ENCODE measurements around the gene SPIRE2.
"Not testable (repeated sequence)": the region's sequence is repeated elsewhere in the genome, so short reads cannot be mapped to it uniquely, and the experiment has no call there.

Gene SPIRE2

DNA sequence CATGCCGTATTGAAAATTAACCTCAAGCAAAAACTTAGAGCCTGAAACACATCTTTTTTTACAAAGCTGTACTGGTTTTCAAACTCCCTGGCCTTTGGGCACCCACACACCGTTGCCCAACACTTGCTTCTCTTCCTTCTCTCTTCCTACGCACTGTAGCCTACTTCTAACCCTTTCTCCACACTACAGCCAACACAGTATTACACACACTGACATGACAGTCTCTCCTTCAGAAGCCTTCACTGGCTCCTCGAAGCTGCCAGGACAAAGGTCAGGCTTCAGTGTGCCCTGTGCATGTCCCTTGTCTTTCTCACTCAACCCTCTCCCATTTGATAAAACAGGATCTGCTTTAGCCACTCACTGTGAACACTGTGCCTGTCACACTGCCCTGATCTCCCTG, 19.8 kb upstream of the SPIRE2 start:
- no peak for DNase-seq (ENCODE audit: low read depth)
- TF ChIP-seq, protein P1, sequence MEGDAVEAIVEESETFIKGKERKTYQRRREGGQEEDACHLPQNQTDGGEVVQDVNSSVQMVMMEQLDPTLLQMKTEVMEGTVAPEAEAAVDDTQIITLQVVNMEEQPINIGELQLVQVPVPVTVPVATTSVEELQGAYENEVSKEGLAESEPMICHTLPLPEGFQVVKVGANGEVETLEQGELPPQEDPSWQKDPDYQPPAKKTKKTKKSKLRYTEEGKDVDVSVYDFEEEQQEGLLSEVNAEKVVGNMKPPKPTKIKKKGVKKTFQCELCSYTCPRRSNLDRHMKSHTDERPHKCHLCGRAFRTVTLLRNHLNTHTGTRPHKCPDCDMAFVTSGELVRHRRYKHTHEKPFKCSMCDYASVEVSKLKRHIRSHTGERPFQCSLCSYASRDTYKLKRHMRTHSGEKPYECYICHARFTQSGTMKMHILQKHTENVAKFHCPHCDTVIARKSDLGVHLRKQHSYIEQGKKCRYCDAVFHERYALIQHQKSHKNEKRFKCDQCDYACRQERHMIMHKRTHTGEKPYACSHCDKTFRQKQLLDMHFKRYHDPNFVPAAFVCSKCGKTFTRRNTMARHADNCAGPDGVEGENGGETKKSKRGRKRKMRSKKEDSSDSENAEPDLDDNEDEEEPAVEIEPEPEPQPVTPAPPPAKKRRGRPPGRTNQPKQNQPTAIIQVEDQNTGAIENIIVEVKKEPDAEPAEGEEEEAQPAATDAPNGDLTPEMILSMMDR (IDR thresholded peaks at IDR 0.05; ENCODE audit: low read depth, low read length, missing control alignments), result no peak
- no peak overlapping the region for H3K4me3 ChIP-seq (ENCODE audit: low read depth, low read length)
- in situ Hi-C loops (cut with HindIII; ENCODE audit: low sequenced_read_pairs), result no loop called here

DNA sequence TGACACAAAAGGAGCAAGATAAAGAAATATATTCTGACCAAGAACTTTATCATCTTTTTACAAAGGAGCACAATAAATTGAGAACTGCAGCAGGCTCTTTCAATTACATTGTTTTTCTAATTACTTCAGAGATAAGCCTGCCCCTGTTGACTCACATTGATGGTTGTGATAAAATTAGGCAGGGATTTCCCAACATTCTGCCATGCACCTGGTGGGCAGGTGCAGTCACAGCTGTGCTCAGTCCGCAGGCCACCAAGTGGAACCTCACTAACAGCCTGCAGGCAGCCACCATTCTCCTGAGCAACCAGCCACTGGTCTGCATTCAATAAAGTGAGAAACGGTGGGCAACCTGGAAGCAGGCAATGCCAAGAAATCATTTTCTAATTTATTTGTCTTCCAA, 17.0 kb upstream of the SPIRE2 start:
- no peak overlapping the region for H3K4me3 ChIP-seq (ENCODE audit: low read depth, low read length)
- TF ChIP-seq, protein P1 (IDR thresholded peaks at IDR 0.05; ENCODE audit: low read depth, low read length, missing control alignments), result no peak
- DNase-seq (ENCODE audit: low read depth), result no peak
- in situ Hi-C loops (cut with HindIII; ENCODE audit: low sequenced_read_pairs), result no loop called here

DNA sequence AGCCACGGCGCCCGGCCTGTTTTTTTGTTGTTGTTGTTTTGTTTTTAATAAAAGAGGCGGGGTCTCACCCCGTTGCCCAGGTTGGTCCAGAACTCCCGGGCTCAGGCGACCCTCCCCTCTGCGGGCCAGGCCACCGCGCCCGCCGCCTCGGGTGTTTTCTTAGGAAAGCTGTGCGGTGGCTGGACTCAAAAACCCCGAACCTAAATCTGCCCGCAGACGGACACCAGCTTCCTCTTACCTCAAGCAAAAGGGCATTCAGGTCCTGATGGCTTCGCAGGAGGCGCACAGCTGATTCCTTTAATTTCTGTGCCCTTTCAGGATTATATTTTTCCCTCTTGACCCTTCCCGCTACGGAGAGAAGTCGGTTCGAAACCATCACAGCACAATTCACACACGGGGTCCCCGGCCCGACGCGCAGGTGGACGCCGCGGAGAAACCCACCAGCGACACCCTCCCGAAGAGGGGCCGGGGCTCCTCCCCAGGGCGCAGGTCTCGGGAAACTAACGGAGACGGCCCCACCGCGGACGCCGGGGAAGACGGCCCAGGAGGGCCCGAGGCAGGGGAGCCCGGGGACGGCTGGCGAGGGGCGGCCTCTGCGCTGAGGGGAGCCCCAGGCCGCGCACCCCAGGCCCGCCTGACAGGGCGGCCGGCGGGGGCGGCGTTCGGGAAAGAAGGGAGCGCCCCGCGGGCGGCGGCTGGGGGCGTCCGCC, 12.5 kb upstream of the SPIRE2 start:
- TF ChIP-seq, protein P1 (IDR thresholded peaks at IDR 0.05; ENCODE audit: low read depth, low read length, missing control alignments), result no peak
- DNase-seq (ENCODE audit: low read depth), result no peak
- in situ Hi-C loops (cut with HindIII; ENCODE audit: low sequenced_read_pairs), result no loop called here
- peak overlapping the region; percentile 62 for H3K4me3 ChIP-seq (ENCODE audit: low read depth, low read length)

DNA sequence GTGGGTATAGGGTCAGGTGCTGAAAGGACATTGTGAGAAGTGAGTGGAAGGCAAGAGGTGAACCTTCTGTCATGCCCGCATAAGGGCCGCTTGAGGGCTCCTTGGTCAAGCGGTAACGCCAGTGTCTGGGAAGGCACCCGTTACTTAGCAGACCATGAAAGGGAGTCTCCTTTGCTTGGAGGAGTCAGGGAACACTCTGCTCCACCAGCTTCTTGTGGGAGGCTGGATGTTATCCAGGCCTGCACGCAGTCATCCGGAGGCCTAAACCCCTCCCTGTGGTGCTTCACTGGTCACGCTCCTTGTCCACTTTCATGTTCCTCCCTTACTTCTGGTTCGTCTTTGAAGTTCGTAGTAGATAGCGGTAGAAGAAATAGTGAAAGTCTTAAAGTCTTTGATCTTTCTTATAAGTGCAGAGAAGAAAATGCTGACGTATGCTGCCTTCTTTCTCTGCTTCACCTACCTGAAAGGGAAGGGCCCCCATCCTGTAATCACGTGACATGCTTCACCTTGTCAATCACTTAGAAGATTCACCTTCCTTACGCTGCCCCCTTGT, 9.3 kb upstream of the SPIRE2 start:
- not testable (repeated sequence) for DNase-seq (ENCODE audit: low read depth)

DNA sequence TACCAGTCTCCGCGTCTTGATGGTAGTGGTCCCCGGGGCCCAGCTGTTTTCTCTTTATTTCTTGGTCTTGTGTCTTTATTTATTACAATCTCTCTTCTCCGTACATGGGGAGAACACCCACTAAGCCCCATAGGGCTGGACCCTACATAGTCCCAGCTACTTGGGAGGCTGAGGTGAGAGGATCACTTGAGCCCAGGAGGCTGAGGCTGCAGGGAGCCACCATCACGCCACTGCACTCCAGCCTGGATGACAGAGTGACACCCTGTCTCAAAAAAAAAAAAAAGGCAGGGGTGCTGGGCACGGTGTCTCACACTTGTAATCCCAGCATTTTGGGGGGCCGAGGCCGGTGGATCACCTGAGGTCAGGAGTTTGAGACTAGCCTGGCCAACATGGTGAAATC, 8.8 kb upstream of the SPIRE2 start:
- H3K4me3 ChIP-seq (ENCODE audit: low read depth, low read length); DNase-seq (ENCODE audit: low read depth); in situ Hi-C loops (cut with HindIII; ENCODE audit: low sequenced_read_pairs): not testable (repeated sequence)

More for the DNA sequence above, 9.3 kb upstream of the SPIRE2 start:
- H3K4me3 ChIP-seq (ENCODE audit: low read depth, low read length); in situ Hi-C loops (cut with HindIII; ENCODE audit: low sequenced_read_pairs): not testable (repeated sequence)

DNA sequence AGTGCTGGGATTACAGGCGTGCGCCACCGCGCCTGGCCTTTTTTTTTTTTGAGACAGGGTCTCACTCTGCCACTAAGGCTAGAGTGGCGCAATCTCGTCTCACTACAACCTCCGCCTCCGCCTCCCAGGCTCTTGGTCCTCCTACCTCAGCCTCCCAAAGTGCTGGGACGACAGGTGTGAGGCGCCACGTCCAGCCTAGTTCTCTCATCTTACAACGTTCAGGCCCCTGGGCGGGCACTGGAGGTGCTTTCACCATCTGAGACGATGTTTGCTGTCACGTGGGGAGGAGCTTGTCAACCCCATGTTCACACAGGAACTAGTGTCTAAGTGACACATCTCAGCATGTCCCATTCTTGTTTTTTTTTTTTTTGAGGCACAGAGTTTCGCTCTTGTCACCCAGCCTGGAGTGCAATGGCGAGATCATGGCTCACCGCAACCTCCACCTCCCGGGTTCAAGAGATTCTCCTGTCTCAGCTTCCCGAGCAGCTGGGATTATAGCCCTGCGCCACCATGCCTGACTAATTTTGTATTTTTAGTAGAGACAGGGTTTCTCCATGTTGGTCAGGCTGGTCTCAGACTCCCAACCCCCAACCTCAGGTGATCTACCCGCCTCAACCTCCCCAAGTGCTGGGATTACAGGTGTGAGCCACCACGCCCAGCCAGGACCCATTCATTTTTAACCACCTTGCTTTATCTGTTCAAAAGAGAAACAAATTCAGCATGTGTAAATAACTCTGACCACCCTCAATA, 6.7 kb upstream of the SPIRE2 start:
- in situ Hi-C loops (cut with HindIII; ENCODE audit: low sequenced_read_pairs), result no loop called here
- TF ChIP-seq, protein P1 (IDR thresholded peaks at IDR 0.05; ENCODE audit: low read depth, low read length, missing control alignments), result no peak
- no peak overlapping the region for H3K4me3 ChIP-seq (ENCODE audit: low read depth, low read length)
- no peak for DNase-seq (ENCODE audit: low read depth)

DNA sequence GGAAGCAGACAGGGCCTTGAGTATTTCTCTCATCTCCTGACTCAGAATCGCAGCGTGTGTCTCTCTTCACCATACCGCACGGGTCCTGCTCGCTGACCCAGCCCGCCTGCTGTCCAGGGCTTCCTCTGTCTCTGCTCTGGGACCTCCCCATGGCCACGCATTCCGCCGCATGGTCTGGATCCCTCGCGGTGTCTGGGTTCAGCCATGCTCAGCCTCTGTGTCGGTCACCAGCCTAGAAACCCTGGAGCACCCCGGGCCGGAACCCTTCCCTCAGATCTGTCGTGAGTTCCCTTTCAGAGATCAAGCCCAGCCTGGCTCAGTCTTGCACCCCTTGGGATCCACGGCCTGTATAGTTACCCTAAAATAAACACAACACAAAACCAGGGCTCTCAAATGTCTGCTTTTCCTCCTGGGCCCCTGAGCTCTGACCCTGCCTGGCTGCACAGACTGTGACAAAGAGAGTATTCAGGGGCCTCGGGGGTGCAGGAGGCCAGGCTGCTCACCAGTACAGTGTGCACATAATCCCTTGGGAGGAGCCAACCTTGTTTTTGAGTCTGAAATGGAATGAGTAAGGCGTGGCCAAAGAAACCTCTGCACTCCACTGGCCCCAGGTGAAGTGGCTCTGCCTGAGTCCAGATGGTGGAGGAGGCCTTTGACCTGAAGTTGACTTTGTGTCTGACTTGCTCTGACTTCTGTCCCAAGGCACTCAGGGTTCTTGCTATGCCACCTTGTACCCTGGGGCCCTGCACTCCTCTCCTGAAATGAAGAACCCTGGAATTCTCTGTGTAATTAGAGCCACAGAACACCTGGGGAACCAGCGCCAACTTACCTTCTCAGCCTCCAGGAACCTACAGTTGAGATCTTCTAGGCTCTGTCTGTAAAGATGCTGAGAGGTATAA, 5.8 kb upstream of the SPIRE2 start:
- in situ Hi-C loops (cut with HindIII; ENCODE audit: low sequenced_read_pairs), result no loop called here
- DNase-seq (ENCODE audit: low read depth), result no peak

More for the DNA sequence above, 5.8 kb upstream of the SPIRE2 start:
- no peak overlapping the region for H3K4me3 ChIP-seq (ENCODE audit: low read depth, low read length)
- TF ChIP-seq, protein P1 (IDR thresholded peaks at IDR 0.05; ENCODE audit: low read depth, low read length, missing control alignments), result no peak

All from astrocyte of the cerebellum (primary cell).